Measurements from ENCODE around the gene ZFR2.

DNA sequence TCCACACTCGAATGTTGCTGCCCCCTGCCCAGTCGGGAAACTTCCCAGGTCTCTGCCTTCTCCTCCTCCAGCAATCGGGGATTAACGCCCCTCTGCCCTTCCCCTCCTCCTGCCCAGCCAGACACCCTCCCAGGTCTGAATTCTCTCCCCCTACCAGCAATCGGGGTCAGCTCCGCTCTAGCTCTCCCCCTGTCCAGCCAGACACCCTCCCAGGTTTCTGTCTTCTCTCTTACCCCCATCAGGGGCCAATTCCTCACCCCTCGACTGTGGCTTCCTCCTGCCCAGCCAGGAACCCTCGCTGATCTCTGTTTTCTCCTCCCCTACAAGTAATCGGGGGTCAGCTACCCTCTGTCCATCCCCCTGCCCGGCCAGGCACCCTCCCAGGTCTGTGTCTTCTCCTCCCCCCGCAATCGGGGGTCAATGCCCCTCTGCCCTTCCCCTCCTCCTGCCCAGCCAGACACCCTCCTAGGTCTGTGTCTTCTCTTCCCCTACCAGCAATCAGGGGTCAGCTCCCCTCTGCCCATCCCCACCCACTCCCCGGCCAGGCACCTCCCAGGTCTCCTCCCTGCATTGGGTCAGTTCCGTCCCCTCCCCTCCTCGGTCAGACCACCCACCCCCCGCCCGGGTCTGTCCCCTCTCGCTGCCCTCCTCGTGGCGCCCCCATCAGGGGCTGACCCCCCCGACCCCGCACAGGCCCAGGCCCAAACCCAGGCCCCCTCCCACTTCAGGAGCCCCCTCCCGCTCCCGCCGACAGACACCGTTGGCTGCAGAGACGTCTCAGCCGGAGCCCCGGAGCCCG, 668 bp downstream of the ZFR2 start:
- TF ChIP-seq, protein P1, sequence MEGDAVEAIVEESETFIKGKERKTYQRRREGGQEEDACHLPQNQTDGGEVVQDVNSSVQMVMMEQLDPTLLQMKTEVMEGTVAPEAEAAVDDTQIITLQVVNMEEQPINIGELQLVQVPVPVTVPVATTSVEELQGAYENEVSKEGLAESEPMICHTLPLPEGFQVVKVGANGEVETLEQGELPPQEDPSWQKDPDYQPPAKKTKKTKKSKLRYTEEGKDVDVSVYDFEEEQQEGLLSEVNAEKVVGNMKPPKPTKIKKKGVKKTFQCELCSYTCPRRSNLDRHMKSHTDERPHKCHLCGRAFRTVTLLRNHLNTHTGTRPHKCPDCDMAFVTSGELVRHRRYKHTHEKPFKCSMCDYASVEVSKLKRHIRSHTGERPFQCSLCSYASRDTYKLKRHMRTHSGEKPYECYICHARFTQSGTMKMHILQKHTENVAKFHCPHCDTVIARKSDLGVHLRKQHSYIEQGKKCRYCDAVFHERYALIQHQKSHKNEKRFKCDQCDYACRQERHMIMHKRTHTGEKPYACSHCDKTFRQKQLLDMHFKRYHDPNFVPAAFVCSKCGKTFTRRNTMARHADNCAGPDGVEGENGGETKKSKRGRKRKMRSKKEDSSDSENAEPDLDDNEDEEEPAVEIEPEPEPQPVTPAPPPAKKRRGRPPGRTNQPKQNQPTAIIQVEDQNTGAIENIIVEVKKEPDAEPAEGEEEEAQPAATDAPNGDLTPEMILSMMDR (IDR thresholded peaks at IDR 0.05) = no peak
- TF ChIP-seq POLR2A (IDR thresholded peaks at IDR 0.05) = no peak
- TF ChIP-seq EP300 (IDR thresholded peaks at IDR 0.05) = no peak
